HepG2 (cell line): ENCODE measurements around the gene DCC.

ENCODE experiments used
- BRF2 ChIP-seq: sonication (generic); formaldehyde crosslinking; IDR thresholded peaks from 2 replicates; pipeline ENCODE4 v1.8.1; 2022; ENCODE audit warnings: mild to moderate bottlenecking, missing genetic modification reagents
- ELF1 ChIP-seq: sonication (generic); formaldehyde crosslinking; IDR thresholded peaks from 2 replicates; pipeline ENCODE4 v1.4.0; 2020; ENCODE audit warnings: missing genetic modification reagents
- EZH2 ChIP-seq: conservative IDR thresholded peaks from 2 replicates; pipeline ENCODE4 v1.6.1; 2012; ENCODE audit warnings: mild to moderate bottlenecking, low read depth, low read length, moderate library complexity
- FOSL1 ChIP-seq: sonication (generic); formaldehyde crosslinking; IDR thresholded peaks from 2 replicates; pipeline ENCODE4 v1.9.0; 2021; ENCODE audit warnings: missing genetic modification reagents, borderline replicate concordance
- FOXA3 ChIP-seq: IDR thresholded peaks from 2 replicates; pipeline ENCODE4 v1.6.1; 2016; ENCODE audit warnings: missing genetic modification reagents, missing compliant biosample characterization
- HMGA1 ChIP-seq: sonication (generic); formaldehyde crosslinking; conservative IDR thresholded peaks from 2 replicates; pipeline ENCODE4 v1.4.0; 2020; ENCODE audit warnings: missing genetic modification reagents
- JUN ChIP-seq: sonication (generic); formaldehyde crosslinking; IDR thresholded peaks from 2 replicates; pipeline ENCODE4 v1.4.0; 2020; ENCODE audit warnings: mild to moderate bottlenecking, missing genetic modification reagents
- SMARCE1 ChIP-seq: fragments of 450-650 bp; IDR thresholded peaks from 2 replicates; pipeline ENCODE4 v1.6.1; 2017; ENCODE audit warnings: borderline replicate concordance
- STAT5B ChIP-seq: sonication (generic); formaldehyde crosslinking; IDR thresholded peaks from 2 replicates; pipeline ENCODE4 v1.4.0; 2020; ENCODE audit warnings: missing genetic modification reagents
- TAF1 ChIP-seq: sonication (generic); formaldehyde crosslinking; IDR thresholded peaks from 2 replicates; pipeline ENCODE4 v1.4.0; 2020; ENCODE audit warnings: missing genetic modification reagents
- TF ChIP-seq, protein P1 (sequence below): sonication (generic); formaldehyde crosslinking; IDR thresholded peaks from 2 replicates; pipeline ENCODE4 v1.5.0; 2020; ENCODE audit warnings: mild to moderate bottlenecking, missing genetic modification reagents, moderate library complexity

GRCh38 chr18:53028565-53028964 lies 688.6 kb downstream of the DCC start:
- TF ChIP-seq STAT5B (no peak), SMARCE1 (no peak), EZH2 (no peak), BRF2 (no peak), TAF1 (CRISPR knock-in tag) (no peak), ELF1 (no peak), JUN (no peak), HMGA1 (CRISPR knock-in tag) (no peak), FOXA3 (CRISPR knock-in tag) (no peak), FOSL1 (CRISPR knock-in tag) (no peak)
- TF ChIP-seq, protein P1, sequence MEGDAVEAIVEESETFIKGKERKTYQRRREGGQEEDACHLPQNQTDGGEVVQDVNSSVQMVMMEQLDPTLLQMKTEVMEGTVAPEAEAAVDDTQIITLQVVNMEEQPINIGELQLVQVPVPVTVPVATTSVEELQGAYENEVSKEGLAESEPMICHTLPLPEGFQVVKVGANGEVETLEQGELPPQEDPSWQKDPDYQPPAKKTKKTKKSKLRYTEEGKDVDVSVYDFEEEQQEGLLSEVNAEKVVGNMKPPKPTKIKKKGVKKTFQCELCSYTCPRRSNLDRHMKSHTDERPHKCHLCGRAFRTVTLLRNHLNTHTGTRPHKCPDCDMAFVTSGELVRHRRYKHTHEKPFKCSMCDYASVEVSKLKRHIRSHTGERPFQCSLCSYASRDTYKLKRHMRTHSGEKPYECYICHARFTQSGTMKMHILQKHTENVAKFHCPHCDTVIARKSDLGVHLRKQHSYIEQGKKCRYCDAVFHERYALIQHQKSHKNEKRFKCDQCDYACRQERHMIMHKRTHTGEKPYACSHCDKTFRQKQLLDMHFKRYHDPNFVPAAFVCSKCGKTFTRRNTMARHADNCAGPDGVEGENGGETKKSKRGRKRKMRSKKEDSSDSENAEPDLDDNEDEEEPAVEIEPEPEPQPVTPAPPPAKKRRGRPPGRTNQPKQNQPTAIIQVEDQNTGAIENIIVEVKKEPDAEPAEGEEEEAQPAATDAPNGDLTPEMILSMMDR (CRISPR knock-in tag): no peak
